NCI-H2171 (cell line): ENCODE data around the gene OLFML3.
A peak's percentile ranks its signal among the peaks of the same experiment; 100 is the strongest.

ENCODE experiments used
- DNase-seq: peaks from one replicate; lab custom pipeline; 2025; lab: John Stamatoyannopoulos, UW

OLFML3 gene

DNA sequence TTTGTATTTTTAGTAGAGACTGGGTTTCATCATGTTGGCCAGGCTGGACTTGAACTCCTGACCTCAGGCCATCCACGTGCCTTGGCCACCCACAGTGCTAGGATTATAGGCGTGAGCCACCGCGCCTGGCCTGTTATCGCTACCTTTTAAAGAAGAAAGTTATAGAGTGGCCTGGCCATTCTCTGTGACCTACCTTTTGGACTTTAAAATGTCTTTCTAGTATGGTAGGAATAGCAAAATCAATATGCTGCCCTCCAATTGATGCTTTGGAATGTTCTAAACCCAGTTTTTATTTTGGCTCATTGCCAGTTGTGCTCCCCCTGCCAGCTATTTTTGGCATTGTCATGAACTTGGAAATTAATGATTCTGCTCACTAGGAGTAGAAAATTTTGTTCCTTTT lies 30.3 kb upstream of the OLFML3 start:
- no peak for DNase-seq

GRCh38 chr1:113950908-113951307 lies 28.4 kb upstream of the OLFML3 start:
- no peak for DNase-seq

- DNase-seq = no peak
These were observed 27.6 kb upstream of the OLFML3 start for GRCh38 chr1:113951719-113952118.

- DNase-seq = no peak
These were observed 21.3 kb upstream of the OLFML3 start for GRCh38 chr1:113957984-113958383.

GRCh38 chr1:113958691-113959090 lies 20.6 kb upstream of the OLFML3 start:
- no peak for DNase-seq

- DNase-seq = no peak
These were observed 15.9 kb upstream of the OLFML3 start for GRCh38 chr1:113963281-113963906.

GRCh38 chr1:113965703-113966412 lies 13.4 kb upstream of the OLFML3 start:
- DNase-seq = no peak

GRCh38 chr1:113972954-113973353 lies 6.3 kb upstream of the OLFML3 start:
- DNase-seq = no peak

DNA sequence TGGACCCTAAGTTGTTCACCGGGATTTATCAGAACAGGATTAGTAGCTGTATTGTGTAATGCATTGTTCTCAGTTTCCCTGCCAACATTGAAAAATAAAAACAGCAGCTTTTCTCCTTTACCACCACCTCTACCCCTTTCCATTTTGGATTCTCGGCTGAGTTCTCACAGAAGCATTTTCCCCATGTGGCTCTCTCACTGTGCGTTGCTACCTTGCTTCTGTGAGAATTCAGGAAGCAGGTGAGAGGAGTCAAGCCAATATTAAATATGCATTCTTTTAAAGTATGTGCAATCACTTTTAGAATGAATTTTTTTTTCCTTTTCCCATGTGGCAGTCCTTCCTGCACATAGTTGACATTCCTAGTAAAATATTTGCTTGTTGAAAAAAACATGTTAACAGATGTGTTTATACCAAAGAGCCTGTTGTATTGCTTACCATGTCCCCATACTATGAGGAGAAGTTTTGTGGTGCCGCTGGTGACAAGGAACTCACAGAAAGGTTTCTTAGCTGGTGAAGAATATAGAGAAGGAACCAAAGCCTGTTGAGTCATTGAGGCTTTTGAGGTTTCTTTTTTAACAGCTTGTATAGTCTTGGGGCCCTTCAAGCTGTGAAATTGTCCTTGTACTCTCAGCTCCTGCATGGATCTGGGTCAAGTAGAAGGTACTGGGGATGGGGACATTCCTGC lies 3.9 kb upstream of the OLFML3 start:
- DNase-seq = no peak

DNA sequence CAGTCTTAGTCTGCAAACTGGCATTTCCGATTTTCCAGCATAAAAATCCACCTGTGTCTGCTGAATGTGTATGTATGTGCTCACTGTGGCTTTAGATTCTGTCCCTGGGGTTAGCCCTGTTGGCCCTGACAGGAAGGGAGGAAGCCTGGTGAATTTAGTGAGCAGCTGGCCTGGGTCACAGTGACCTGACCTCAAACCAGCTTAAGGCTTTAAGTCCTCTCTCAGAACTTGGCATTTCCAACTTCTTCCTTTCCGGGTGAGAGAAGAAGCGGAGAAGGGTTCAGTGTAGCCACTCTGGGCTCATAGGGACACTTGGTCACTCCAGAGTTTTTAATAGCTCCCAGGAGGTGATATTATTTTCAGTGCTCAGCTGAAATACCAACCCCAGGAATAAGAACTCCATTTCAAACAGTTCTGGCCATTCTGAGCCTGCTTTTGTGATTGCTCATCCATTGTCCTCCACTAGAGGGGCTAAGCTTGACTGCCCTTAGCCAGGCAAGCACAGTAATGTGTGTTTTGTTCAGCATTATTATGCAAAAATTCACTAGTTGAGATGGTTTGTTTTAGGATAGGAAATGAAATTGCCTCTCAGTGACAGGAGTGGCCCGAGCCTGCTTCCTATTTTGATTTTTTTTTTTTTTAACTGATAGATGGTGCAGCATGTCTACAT lies 2.5 kb upstream of the OLFML3 start:
- no peak for DNase-seq

- DNase-seq = no peak
These were observed 1.4 kb upstream of the OLFML3 start for GRCh38 chr1:113977906-113978305.

GRCh38 chr1:113980110-113980509 lies 836 bp downstream of the OLFML3 start:
- DNase-seq = peak; percentile 77

- no peak for DNase-seq
These were observed 3.0 kb downstream of the OLFML3 start for GRCh38 chr1:113981962-113982931.

GRCh38 chr1:113982949-113983348 lies 3.7 kb downstream of the OLFML3 start:
- no peak for DNase-seq

- peak; percentile 54 for DNase-seq
These were observed 4.1 kb downstream of the OLFML3 start for GRCh38 chr1:113983391-113983790.

- no peak for DNase-seq
These were observed 4.6 kb downstream of the OLFML3 start for GRCh38 chr1:113983826-113984225.

GRCh38 chr1:113984710-113985109 lies 5.4 kb downstream of the OLFML3 start:
- no peak for DNase-seq

DNA sequence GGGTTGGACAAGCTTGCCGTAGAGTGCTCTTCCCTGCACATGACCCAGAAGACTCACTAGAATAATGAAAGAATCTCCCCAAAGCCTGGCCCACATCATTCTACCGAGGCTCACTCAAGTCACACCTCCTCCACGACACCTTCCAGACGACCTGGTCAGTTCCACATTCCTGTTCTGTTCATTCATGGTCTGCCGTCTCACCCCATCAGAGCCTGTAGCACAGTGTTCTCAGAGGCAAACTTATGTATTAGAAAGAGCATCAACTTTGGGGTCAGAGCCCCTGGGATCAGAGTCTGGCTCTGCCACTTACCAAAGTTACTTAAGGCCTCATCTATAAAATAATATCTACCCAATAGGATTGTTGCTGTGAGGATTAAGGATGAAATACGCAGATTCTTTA lies 7.5 kb downstream of the OLFML3 start:
- no peak for DNase-seq

DNA sequence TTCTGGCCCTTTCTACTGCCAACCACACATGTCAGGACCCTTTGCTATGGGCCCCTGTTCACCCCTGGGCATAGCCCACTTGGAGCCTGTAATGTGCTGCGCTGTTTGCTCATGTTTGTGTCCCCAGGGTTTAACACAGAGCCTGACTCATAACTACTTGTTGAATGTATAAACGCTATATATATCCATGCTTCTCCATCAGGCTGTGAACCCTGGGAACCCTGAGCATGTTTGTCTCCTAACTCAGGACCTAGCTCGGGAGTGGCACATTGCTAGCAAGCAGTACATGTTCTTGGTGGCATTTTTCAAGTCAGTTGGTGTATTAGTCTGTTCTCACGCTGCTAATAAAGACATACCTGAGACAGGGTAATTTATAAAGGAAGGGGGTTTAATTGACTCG lies 8.0 kb downstream of the OLFML3 start:
- DNase-seq = no peak

DNA sequence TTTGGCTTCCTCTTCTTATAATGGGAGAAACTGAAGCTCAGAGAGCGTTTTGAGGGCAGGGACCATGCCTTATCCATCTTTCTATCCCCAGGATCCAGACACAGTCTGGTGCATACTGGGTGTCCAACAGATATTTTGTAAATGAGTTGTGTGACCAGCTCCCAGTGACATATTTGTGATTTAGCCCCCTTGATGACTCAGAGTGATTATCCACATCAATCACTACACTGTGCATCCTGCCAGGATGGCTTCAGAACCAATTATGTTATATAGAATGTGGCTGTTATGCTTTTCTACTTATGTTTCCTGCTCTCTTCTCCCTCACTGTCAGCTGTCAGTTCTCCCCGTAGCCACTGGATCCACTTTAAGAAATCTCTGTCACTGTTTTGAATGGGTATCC lies 11.3 kb downstream of the OLFML3 start:
- no peak for DNase-seq

DNA sequence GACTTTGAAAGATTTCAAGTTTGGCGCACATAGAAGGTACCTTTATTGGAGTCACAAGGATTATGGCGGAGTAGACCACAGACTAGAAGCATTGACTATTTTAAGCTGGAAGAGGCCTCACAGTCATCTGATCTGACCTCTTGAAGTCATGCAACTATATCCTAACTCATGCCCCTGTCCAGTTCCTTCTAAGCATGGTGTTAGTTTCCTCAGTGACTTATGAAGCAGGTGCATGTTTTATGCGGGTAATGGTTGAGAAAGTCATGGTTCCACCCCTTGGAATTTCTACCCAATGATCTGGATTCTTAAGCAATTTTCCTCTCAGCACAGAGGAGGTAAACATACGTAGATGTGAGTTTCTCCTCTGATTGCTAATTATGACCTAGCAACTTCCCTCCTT lies 11.7 kb downstream of the OLFML3 start:
- DNase-seq = no peak
